SK-N-SH treated with all-trans-retinoic acid at 6 μM for 48 hours (cell line): ENCODE measurements around the gene MRPL38.

Experiments
- ATAC-seq: fragments of 200-7000 bp; cut with Tn5 transposase; 3 replicates; pipeline ENCODE4 v1.9.1; 2020; ENCODE audit warnings: mild to moderate bottlenecking, moderate library complexity
- ARNTL ChIP-seq: fragments of 450-650 bp; formaldehyde crosslinking; IDR thresholded peaks from 2 replicates; pipeline ENCODE4 v1.5.0; 2020; ENCODE audit warnings: low read depth, mild to moderate bottlenecking, moderate library complexity, borderline replicate concordance
- BACH2 ChIP-seq: fragments of 250-450 bp; sonication (Bioruptor Pico); IDR thresholded peaks from 2 replicates; pipeline ENCODE4 v1.9.0; 2021; ENCODE audit warnings: mild to moderate bottlenecking, borderline replicate concordance
- CSDC2 ChIP-seq: fragments of 250-450 bp; sonication (Bioruptor Pico); IDR thresholded peaks from 2 replicates; pipeline ENCODE4 v1.5.0; 2020; ENCODE audit warnings: mild to moderate bottlenecking, moderate library complexity
- CSRNP3 ChIP-seq: fragments of 250-450 bp; sonication (Bioruptor Pico); IDR thresholded peaks from 2 replicates; pipeline ENCODE4 v1.5.1; 2021; ENCODE audit warnings: mild to moderate bottlenecking, moderate library complexity
- ESRRG ChIP-seq: fragments of 250-450 bp; sonication (Bioruptor Pico); IDR thresholded peaks from 2 replicates; pipeline ENCODE4 v1.6.1; 2021; ENCODE audit warnings: mild to moderate bottlenecking
- GLIS3 ChIP-seq: fragments of 250-450 bp; sonication (Bioruptor Pico); IDR thresholded peaks from 2 replicates; pipeline ENCODE4 v1.5.0; 2020; ENCODE audit warnings: mild to moderate bottlenecking, moderate library complexity
- ISL1 ChIP-seq: fragments of 250-450 bp; sonication (Bioruptor Pico); IDR thresholded peaks from 2 replicates; pipeline ENCODE4 v2.1.2; 2022; ENCODE audit warnings: mild to moderate bottlenecking, moderate library complexity
- OSR1 ChIP-seq: fragments of 250-450 bp; sonication (Bioruptor Pico); IDR thresholded peaks from 2 replicates; pipeline ENCODE4 v1.8.0; 2022; ENCODE audit warnings: moderate library complexity, mild to moderate bottlenecking, inconsistent platforms
- PATZ1 ChIP-seq: fragments of 250-450 bp; sonication (Bioruptor Pico); IDR thresholded peaks from 2 replicates; pipeline ENCODE4 v1.8.0; 2020; ENCODE audit warnings: mild to moderate bottlenecking, moderate library complexity, borderline replicate concordance
- POU6F1 ChIP-seq: fragments of 250-450 bp; sonication (Bioruptor Pico); IDR thresholded peaks from 2 replicates; pipeline ENCODE4 v1.8.0; 2021; ENCODE audit warnings: low read depth, mild to moderate bottlenecking, moderate library complexity, borderline replicate concordance
- PPARA ChIP-seq: fragments of 250-450 bp; sonication (Bioruptor Pico); IDR thresholded peaks from 2 replicates; pipeline ENCODE4 v1.5.0; 2020; ENCODE audit warnings: mild to moderate bottlenecking, borderline replicate concordance
- RARB ChIP-seq: fragments of 250-450 bp; sonication (Bioruptor Pico); IDR thresholded peaks from 2 replicates; pipeline ENCODE4 v1.8.0; 2021; ENCODE audit warnings: mild to moderate bottlenecking, moderate library complexity
- SNAI2 ChIP-seq: fragments of 250-450 bp; sonication (Bioruptor Pico); IDR thresholded peaks from 2 replicates; pipeline ENCODE4 v1.5.0; 2020; ENCODE audit warnings: mild to moderate bottlenecking, moderate library complexity
- TCF4 ChIP-seq: fragments of 250-450 bp; sonication (Bioruptor Pico); IDR thresholded peaks from 2 replicates; pipeline ENCODE4 v1.8.0; 2021; ENCODE audit warnings: mild to moderate bottlenecking, moderate library complexity, borderline replicate concordance
- TOX ChIP-seq: fragments of 250-450 bp; sonication (Bioruptor Pico); IDR thresholded peaks from 2 replicates; pipeline ENCODE4 v1.8.0; 2021; ENCODE audit warnings: mild to moderate bottlenecking, moderate library complexity, borderline replicate concordance
- ZFP3 ChIP-seq: fragments of 250-450 bp; sonication (Bioruptor Pico); IDR thresholded peaks from 2 replicates; pipeline ENCODE4 v1.5.0; 2020; ENCODE audit warnings: mild to moderate bottlenecking, moderate library complexity
- ZFP30 ChIP-seq: fragments of 450-650 bp; formaldehyde crosslinking; IDR thresholded peaks from 2 replicates; pipeline ENCODE4 v1.5.0; 2022; ENCODE audit warnings: mild to moderate bottlenecking, moderate library complexity
- ZNF565 ChIP-seq: fragments of 450-650 bp; formaldehyde crosslinking; conservative IDR thresholded peaks from 2 replicates; pipeline ENCODE4 v1.5.0; 2020; ENCODE audit warnings: low read depth, mild to moderate bottlenecking, moderate library complexity
- ZNF70 ChIP-seq: fragments of 450-650 bp; formaldehyde crosslinking; IDR thresholded peaks from 2 replicates; pipeline ENCODE4 v1.5.0; 2020; ENCODE audit warnings: mild to moderate bottlenecking, moderate library complexity
- ZNF8 ChIP-seq: fragments of 450-650 bp; formaldehyde crosslinking; IDR thresholded peaks from 2 replicates; pipeline ENCODE4 v1.5.0; 2020; ENCODE audit warnings: mild to moderate bottlenecking, moderate library complexity

Gene MRPL38

GRCh38 chr17:75899353-75899752 is 5.3 kb downstream of the MRPL38 start:
- ATAC-seq: no peak

GRCh38 chr17:75898791-75899190 is 5.9 kb downstream of the MRPL38 start:
- TF ChIP-seq ZNF8 (no peak), POU6F1 (CRISPR knock-in tag) (no peak), ZNF565 (CRISPR knock-in tag) (no peak), CSRNP3 (CRISPR knock-in tag) (no peak), ZNF70 (no peak), ISL1 (CRISPR knock-in tag) (no peak), PPARA (CRISPR knock-in tag) (no peak), OSR1 (CRISPR knock-in tag) (no peak), TOX (CRISPR knock-in tag) (no peak), ZFP30 (CRISPR knock-in tag) (no peak)
- TF ChIP-seq, all 23 proteins: peak for 0
- ATAC-seq: no peak

More at GRCh38 chr17:75899353-75899752, 5.3 kb downstream of the MRPL38 start:
- TF ChIP-seq ZNF565 (CRISPR knock-in tag) (no peak), POU6F1 (CRISPR knock-in tag) (no peak), PPARA (CRISPR knock-in tag) (no peak), ZNF8 (no peak), ESRRG (no peak), ISL1 (CRISPR knock-in tag) (no peak), BACH2 (CRISPR knock-in tag) (no peak), RARB (CRISPR knock-in tag) (no peak), ZFP30 (CRISPR knock-in tag) (no peak)

- no peak for ATAC-seq
- no peak for TF ChIP-seq CSRNP3 (CRISPR knock-in tag)
- TF ChIP-seq SNAI2 (CRISPR knock-in tag): no peak
- TF ChIP-seq POU6F1 (CRISPR knock-in tag): no peak
- TF ChIP-seq PPARA (CRISPR knock-in tag): no peak
- no peak for TF ChIP-seq ZNF8
- TF ChIP-seq ARNTL (CRISPR knock-in tag): no peak
- no peak for TF ChIP-seq ZNF70
- no peak for TF ChIP-seq ZFP30 (CRISPR knock-in tag)
- TF ChIP-seq ZNF565 (CRISPR knock-in tag): no peak
- no peak for TF ChIP-seq CSDC2
- TF ChIP-seq ZFP3 (CRISPR knock-in tag): no peak
- no peak for TF ChIP-seq TCF4
- TF ChIP-seq GLIS3: no peak
- no peak for TF ChIP-seq PATZ1 (CRISPR knock-in tag)
- no peak for TF ChIP-seq TOX (CRISPR knock-in tag)
- no peak for TF ChIP-seq ISL1 (CRISPR knock-in tag)
Observed at GRCh38 chr17:75898065-75898464, 6.6 kb downstream of the MRPL38 start.
